ENCODE results near the gene TNFAIP8L1.

TNFAIP8L1 gene

GRCh38 chr19:4613254-4613751, 26.0 kb upstream of the TNFAIP8L1 start:
- no peak for DNase-seq

GRCh38 chr19:4618019-4618418, 21.3 kb upstream of the TNFAIP8L1 start:
- no peak for DNase-seq

- no peak for DNase-seq
These were observed 19.5 kb upstream of the TNFAIP8L1 start for GRCh38 chr19:4619668-4620294.

GRCh38 chr19:4620675-4621074, 18.6 kb upstream of the TNFAIP8L1 start:
- DNase-seq, result no peak

GRCh38 chr19:4622695-4623421, 16.5 kb upstream of the TNFAIP8L1 start:
- DNase-seq, result no peak

- no peak for DNase-seq
These were observed 15.0 kb upstream of the TNFAIP8L1 start for GRCh38 chr19:4624301-4624700.

GRCh38 chr19:4624733-4625362, 14.5 kb upstream of the TNFAIP8L1 start:
- no peak for DNase-seq

GRCh38 chr19:4633140-4633967, 6.0 kb upstream of the TNFAIP8L1 start:
- peak; percentile 35 for DNase-seq

- no peak for DNase-seq
These were observed 3.6 kb upstream of the TNFAIP8L1 start for GRCh38 chr19:4635754-4636116.

GRCh38 chr19:4636151-4636717, 3.1 kb upstream of the TNFAIP8L1 start:
- DNase-seq, result no peak

- DNase-seq, result no peak
These were observed 2.6 kb upstream of the TNFAIP8L1 start for GRCh38 chr19:4636761-4637160.

GRCh38 chr19:4638317-4638716, 999 bp upstream of the TNFAIP8L1 start:
- no peak for DNase-seq

- no peak for DNase-seq
These were observed 373 bp downstream of the TNFAIP8L1 start for GRCh38 chr19:4639531-4640246.

- DNase-seq, result no peak
These were observed 1.1 kb downstream of the TNFAIP8L1 start for GRCh38 chr19:4640247-4641000.

GRCh38 chr19:4641132-4641531, 1.8 kb downstream of the TNFAIP8L1 start:
- DNase-seq, result no peak

- no peak for DNase-seq
These were observed 3.3 kb downstream of the TNFAIP8L1 start for GRCh38 chr19:4642625-4643024.

GRCh38 chr19:4645718-4646117, 6.4 kb downstream of the TNFAIP8L1 start:
- no peak for DNase-seq

- DNase-seq, result no peak
These were observed 8.6 kb downstream of the TNFAIP8L1 start for GRCh38 chr19:4647676-4648644.

GRCh38 chr19:4649392-4650047, 10.2 kb downstream of the TNFAIP8L1 start:
- DNase-seq, result no peak

- DNase-seq, result no peak
These were observed 10.8 kb downstream of the TNFAIP8L1 start for GRCh38 chr19:4650159-4650558.
